Measurements from ENCODE around the gene APBA2. TPM values are rescaled to one million over a fixed set of nuclear protein-coding genes. Genes with fewer than 3 reads are reported as not detected.

Gene APBA2
- polyA plus RNA-seq, 1 donor (not counting 4 experiments of a cell fraction or from before 2014, with no cell fraction given): 5.5 TPM

- peaks cover 1% of the 10 kb centered on the region for H3K9me3 ChIP-seq (ENCODE audit: control insufficient read depth, low read depth, low read length)
- dilution Hi-C loops (cut with MboI; ENCODE audit: extremely low pct_ligation_motif_present, low sequenced_read_pairs): no loop called here
- no peaks in the 10 kb centered on the region for H4K20me1 ChIP-seq (ENCODE audit: control insufficient read depth, extremely low read depth, insufficient read depth, low read length)
- H3K27ac ChIP-seq (ENCODE audit: control insufficient read depth, insufficient read depth, low read length): no peak overlapping the region
- no peaks in the 10 kb centered on the region for H3K36me3 ChIP-seq (ENCODE audit: control insufficient read depth in 2 of 2, extremely low read depth in 1 of 2, insufficient read depth in 2 of 2, low read length in 2 of 2)
- no peak for TF ChIP-seq EZH2 (IDR thresholded peaks at IDR 0.05; ENCODE audit: low read length)
- no peak for TF ChIP-seq CTCF (optimal IDR thresholded peaks at IDR 0.05 in 1 of 3, IDR thresholded peaks at IDR 0.05 in 1 of 3, conservative IDR thresholded peaks at IDR 0.05 in 1 of 3; ENCODE audit: extremely low read depth in 1 of 3, insufficient read depth in 2 of 3, low read length in 3 of 3)
- FAIRE-seq (no peak), DNase-seq (ENCODE audit: low read depth, low spot score) (no peak)
- H3K4me2 ChIP-seq (ENCODE audit: control insufficient read depth, extremely low read depth, insufficient read depth, low read depth, low read length): no peak overlapping the region
- H2AFZ ChIP-seq (ENCODE audit: control insufficient read depth, low read length): no peak overlapping the region
- H3K79me2 ChIP-seq (ENCODE audit: control insufficient read depth, insufficient read depth, low read length): no peaks in the 10 kb centered on the region
- no peak overlapping the region for H3K9ac ChIP-seq (ENCODE audit: control insufficient read depth, extremely low read depth, insufficient read depth, low read length)
- H3K9me1 ChIP-seq (ENCODE audit: control insufficient read depth, extremely low read depth, insufficient read depth, low read length): no peaks in the 10 kb centered on the region
- H3K4me1 ChIP-seq (ENCODE audit: control insufficient read depth, extremely low read depth, insufficient read depth, low read length): no peaks in the 10 kb centered on the region
- H3K4me3 ChIP-seq (ENCODE audit: control insufficient read depth in 2 of 3, extremely low read depth in 1 of 3, insufficient read depth in 2 of 3, low read depth in 1 of 3, low read length in 3 of 3): no peak overlapping the region
- no peaks in the 10 kb centered on the region for H3K27me3 ChIP-seq (ENCODE audit: control insufficient read depth, extremely low read depth, insufficient read depth, low read length)
Observed at GRCh38 chr15:29008846-29009245, 123.1 kb downstream of the APBA2 start.

- no peaks in the 10 kb centered on the region for H3K79me2 ChIP-seq (ENCODE audit: control insufficient read depth, insufficient read depth, low read length)
- H3K9me1 ChIP-seq (ENCODE audit: control insufficient read depth, extremely low read depth, insufficient read depth, low read length): no peaks in the 10 kb centered on the region
- FAIRE-seq (no peak), DNase-seq (ENCODE audit: low read depth, low spot score) (no peak)
- H3K9me3 ChIP-seq (ENCODE audit: control insufficient read depth, low read depth, low read length): no peaks in the 10 kb centered on the region
- no peaks in the 10 kb centered on the region for H3K4me1 ChIP-seq (ENCODE audit: control insufficient read depth, extremely low read depth, insufficient read depth, low read length)
- no peak overlapping the region for H3K9ac ChIP-seq (ENCODE audit: control insufficient read depth, extremely low read depth, insufficient read depth, low read length)
- no peak overlapping the region for H3K27ac ChIP-seq (ENCODE audit: control insufficient read depth, insufficient read depth, low read length)
- TF ChIP-seq EZH2 (IDR thresholded peaks at IDR 0.05; ENCODE audit: low read length): no peak
- no peak for TF ChIP-seq CTCF (optimal IDR thresholded peaks at IDR 0.05 in 1 of 3, IDR thresholded peaks at IDR 0.05 in 1 of 3, conservative IDR thresholded peaks at IDR 0.05 in 1 of 3; ENCODE audit: extremely low read depth in 1 of 3, insufficient read depth in 2 of 3, low read length in 3 of 3)
- H3K4me2 ChIP-seq (ENCODE audit: control insufficient read depth, extremely low read depth, insufficient read depth, low read depth, low read length): no peak overlapping the region
- no peak overlapping the region for H3K4me3 ChIP-seq (ENCODE audit: control insufficient read depth in 2 of 3, extremely low read depth in 1 of 3, insufficient read depth in 2 of 3, low read depth in 1 of 3, low read length in 3 of 3)
- no peaks in the 10 kb centered on the region for H3K27me3 ChIP-seq (ENCODE audit: control insufficient read depth, extremely low read depth, insufficient read depth, low read length)
- dilution Hi-C loops (cut with MboI; ENCODE audit: extremely low pct_ligation_motif_present, low sequenced_read_pairs): no loop called here
- no peaks in the 10 kb centered on the region for H4K20me1 ChIP-seq (ENCODE audit: control insufficient read depth, extremely low read depth, insufficient read depth, low read length)
- H2AFZ ChIP-seq (ENCODE audit: control insufficient read depth, low read length): no peak overlapping the region
- no peaks in the 10 kb centered on the region for H3K36me3 ChIP-seq (ENCODE audit: control insufficient read depth in 2 of 2, extremely low read depth in 1 of 2, insufficient read depth in 2 of 2, low read length in 2 of 2)
Observed at GRCh38 chr15:29012097-29012496, 126.3 kb downstream of the APBA2 start.
